ENCODE results near the gene ACSL6. TPM values are rescaled to one million over a fixed set of nuclear protein-coding genes. Genes with fewer than 3 reads are reported as not detected.

ACSL6 gene
- total RNA-seq, 1 donor from 2014 or later: not detected

DNA sequence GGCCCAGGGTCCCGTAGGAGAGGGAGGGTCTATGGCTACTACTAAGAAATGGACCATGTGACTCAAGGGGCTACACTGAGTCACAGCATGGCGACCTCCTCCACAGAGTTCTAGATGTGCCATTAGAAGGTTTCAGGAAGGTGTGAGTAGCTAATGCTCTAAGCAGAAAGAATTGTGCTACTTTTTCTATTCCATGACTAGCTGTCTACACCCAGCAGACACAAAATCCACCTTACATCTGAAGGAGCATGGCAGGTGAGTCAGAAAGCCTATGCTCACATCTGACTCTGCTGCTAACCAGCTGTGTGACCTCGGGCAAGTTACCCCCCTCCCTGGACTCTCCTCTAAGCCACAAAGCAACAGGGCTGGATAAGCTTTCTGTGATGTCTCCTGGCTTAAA lies 51.6 kb downstream of the ACSL6 start:
- no peaks in the 10 kb centered on the region for H3K36me3 Mint-ChIP-seq
- H3K4me1 Mint-ChIP-seq: no peaks in the 10 kb centered on the region
- no peak overlapping the region for H3K27ac Mint-ChIP-seq
- H3K27me3 Mint-ChIP-seq (ENCODE audit: low read depth): peaks cover 10% of the 10 kb centered on the region
- no peak overlapping the region for H3K4me3 Mint-ChIP-seq
- DNase-seq (ENCODE audit: low spot score in 2 of 2, unreplicated experiment in 2 of 2): no peak
- no peaks in the 10 kb centered on the region for H3K9me3 Mint-ChIP-seq
- TF ChIP-seq, protein P1, sequence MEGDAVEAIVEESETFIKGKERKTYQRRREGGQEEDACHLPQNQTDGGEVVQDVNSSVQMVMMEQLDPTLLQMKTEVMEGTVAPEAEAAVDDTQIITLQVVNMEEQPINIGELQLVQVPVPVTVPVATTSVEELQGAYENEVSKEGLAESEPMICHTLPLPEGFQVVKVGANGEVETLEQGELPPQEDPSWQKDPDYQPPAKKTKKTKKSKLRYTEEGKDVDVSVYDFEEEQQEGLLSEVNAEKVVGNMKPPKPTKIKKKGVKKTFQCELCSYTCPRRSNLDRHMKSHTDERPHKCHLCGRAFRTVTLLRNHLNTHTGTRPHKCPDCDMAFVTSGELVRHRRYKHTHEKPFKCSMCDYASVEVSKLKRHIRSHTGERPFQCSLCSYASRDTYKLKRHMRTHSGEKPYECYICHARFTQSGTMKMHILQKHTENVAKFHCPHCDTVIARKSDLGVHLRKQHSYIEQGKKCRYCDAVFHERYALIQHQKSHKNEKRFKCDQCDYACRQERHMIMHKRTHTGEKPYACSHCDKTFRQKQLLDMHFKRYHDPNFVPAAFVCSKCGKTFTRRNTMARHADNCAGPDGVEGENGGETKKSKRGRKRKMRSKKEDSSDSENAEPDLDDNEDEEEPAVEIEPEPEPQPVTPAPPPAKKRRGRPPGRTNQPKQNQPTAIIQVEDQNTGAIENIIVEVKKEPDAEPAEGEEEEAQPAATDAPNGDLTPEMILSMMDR (IDR thresholded peaks at IDR 0.05; ENCODE audit: unreplicated experiment): no peak

GRCh38 chr5:131959136-131959535 lies 52.3 kb downstream of the ACSL6 start:
- DNase-seq (ENCODE audit: low spot score in 2 of 2, unreplicated experiment in 2 of 2): no peak
- Mint-ChIP-seq H3K27me3 (ENCODE audit: low read depth) (peaks cover 15% of the 10 kb centered on the region), H3K9me3 (no peaks in the 10 kb centered on the region), H3K36me3 (no peaks in the 10 kb centered on the region), H3K27ac (no peak overlapping the region), H3K4me3 (no peak overlapping the region), H3K4me1 (no peaks in the 10 kb centered on the region)
- TF ChIP-seq, protein P1 (IDR thresholded peaks at IDR 0.05; ENCODE audit: unreplicated experiment): no peak

GRCh38 chr5:131957721-131958441 lies 53.6 kb downstream of the ACSL6 start:
- TF ChIP-seq, protein P1 (IDR thresholded peaks at IDR 0.05; ENCODE audit: unreplicated experiment): no peak
- Mint-ChIP-seq H3K36me3 (no peaks in the 10 kb centered on the region), H3K27me3 (ENCODE audit: low read depth) (peaks cover 8% of the 10 kb centered on the region), H3K4me1 (no peaks in the 10 kb centered on the region), H3K4me3 (no peak overlapping the region), H3K9me3 (no peaks in the 10 kb centered on the region), H3K27ac (no peak overlapping the region)
- DNase-seq (ENCODE audit: low spot score in 2 of 2, unreplicated experiment in 2 of 2): no peak

- Mint-ChIP-seq H3K36me3 (no peaks in the 10 kb centered on the region), H3K4me3 (no peak overlapping the region), H3K27ac (no peak overlapping the region), H3K27me3 (ENCODE audit: low read depth) (peaks cover 9% of the 10 kb centered on the region), H3K9me3 (no peaks in the 10 kb centered on the region), H3K4me1 (peaks cover 3% of the 10 kb centered on the region)
- no peak for DNase-seq (ENCODE audit: low spot score in 2 of 2, unreplicated experiment in 2 of 2)
- TF ChIP-seq, protein P1 (IDR thresholded peaks at IDR 0.05; ENCODE audit: unreplicated experiment): no peak
Observed at GRCh38 chr5:131953969-131954368, 57.5 kb downstream of the ACSL6 start.

DNA sequence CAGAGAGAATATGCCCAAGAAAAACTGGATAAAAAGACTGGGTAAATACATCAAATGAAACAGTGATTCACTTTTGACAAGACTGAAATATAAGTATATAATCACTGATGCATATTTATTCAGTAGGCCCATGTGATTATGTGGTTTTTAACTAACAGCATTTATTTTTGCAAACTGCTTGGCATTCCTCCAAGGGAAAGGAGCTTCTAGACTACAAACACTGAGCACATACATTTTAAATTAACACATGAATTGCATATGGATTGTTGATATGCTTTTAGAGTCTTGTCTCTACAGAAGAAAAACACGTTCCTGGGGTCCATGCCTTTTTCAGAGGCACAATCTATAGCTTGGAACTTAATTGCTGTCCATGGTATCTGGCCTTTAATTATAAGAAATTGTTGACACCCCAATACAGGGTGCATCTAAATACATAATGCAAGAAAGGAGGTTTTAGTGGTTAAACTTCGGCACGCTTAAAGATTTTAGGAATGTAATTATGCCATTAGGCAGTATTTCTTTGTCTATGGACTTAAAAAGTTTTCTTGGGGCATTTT lies 59.1 kb downstream of the ACSL6 start:
- H3K4me3 Mint-ChIP-seq: no peak overlapping the region
- peaks cover 11% of the 10 kb centered on the region for H3K27me3 Mint-ChIP-seq (ENCODE audit: low read depth)
- H3K4me1 Mint-ChIP-seq: peaks cover 3% of the 10 kb centered on the region
- TF ChIP-seq, protein P1 (IDR thresholded peaks at IDR 0.05; ENCODE audit: unreplicated experiment): no peak
- no peak for DNase-seq (ENCODE audit: low spot score in 2 of 2, unreplicated experiment in 2 of 2)
- no peaks in the 10 kb centered on the region for H3K36me3 Mint-ChIP-seq
- H3K27ac Mint-ChIP-seq: no peak overlapping the region
- H3K9me3 Mint-ChIP-seq: no peaks in the 10 kb centered on the region
